Esophagus (tissue), 2 donors: Measurements from ENCODE around the gene TMEM200A. TPM values are rescaled to one million over a fixed set of nuclear protein-coding genes. Genes with fewer than 3 reads are reported as not detected.

Experiments
- H3K27ac ChIP-seq, 2 donors: one replicate each; pipeline ENCODE4 v1.5.1; 2013; ENCODE audit warnings: low read depth in 2 of 2, mild to moderate bottlenecking in 2 of 2, inconsistent platforms in 1 of 2, low read length in 1 of 2, moderate library complexity in 1 of 2
- H3K27me3 ChIP-seq, 2 donors: one replicate each; pipeline ENCODE4 v1.6.1; 2013; ENCODE audit warnings: low read length in 2 of 2, control low read depth in 1 of 2, mild to moderate bottlenecking in 1 of 2; ENCODE audit not compliant: insufficient read depth in 2 of 2, control insufficient read depth in 1 of 2
- H3K36me3 ChIP-seq, 2 donors: one replicate each; pipeline ENCODE4 v1.6.1; 2013; ENCODE audit warnings: low read length in 1 of 2; ENCODE audit not compliant: control insufficient read depth in 2 of 2, insufficient read depth in 2 of 2
- H3K4me1 ChIP-seq, 2 donors: one replicate each; pipeline ENCODE4 v1.6.1; 2013; ENCODE audit warnings: low read length in 1 of 2; ENCODE audit not compliant: control insufficient read depth in 2 of 2, insufficient read depth in 2 of 2
- H3K4me3 ChIP-seq, 2 donors: one replicate each; pipeline ENCODE4 v1.5.1; 2013; ENCODE audit warnings: low read length in 2 of 2, mild to moderate bottlenecking in 2 of 2, low read depth in 1 of 2, moderate library complexity in 1 of 2
- H3K9me3 ChIP-seq, 2 donors: one replicate each; pipeline ENCODE4 v1.6.1; 2013; ENCODE audit warnings: mild to moderate bottlenecking in 2 of 2, low read depth in 1 of 2, low read length in 1 of 2, moderate library complexity in 1 of 2; ENCODE audit not compliant: control insufficient read depth in 2 of 2, insufficient read depth in 1 of 2
- WGBS, 2 donors: extraction: QIAGEN DNeasy Blood & Tissue Kit; methylation state at CpG; one replicate each; pipeline ENCODE4 v1.1.7; 2013; 5-methylcytosine and 5-hydroxymethylcytosine counted together
- polyA plus RNA-seq, 2 donors: library from polyadenylated mRNA; stranded (reverse); fragments of 200-250 nt; gene quantifications; one replicate each; pipeline ENCODE4 v1.2.3, GENCODE V29; 2013
- donor health status: healthy with polysubstance abuse.
- donor health status: Bipolar disorder and iron deficiency.

The TMEM200A gene
- polyA plus RNA-seq, 2 donors, result 0.10 to 0.27 TPM

DNA sequence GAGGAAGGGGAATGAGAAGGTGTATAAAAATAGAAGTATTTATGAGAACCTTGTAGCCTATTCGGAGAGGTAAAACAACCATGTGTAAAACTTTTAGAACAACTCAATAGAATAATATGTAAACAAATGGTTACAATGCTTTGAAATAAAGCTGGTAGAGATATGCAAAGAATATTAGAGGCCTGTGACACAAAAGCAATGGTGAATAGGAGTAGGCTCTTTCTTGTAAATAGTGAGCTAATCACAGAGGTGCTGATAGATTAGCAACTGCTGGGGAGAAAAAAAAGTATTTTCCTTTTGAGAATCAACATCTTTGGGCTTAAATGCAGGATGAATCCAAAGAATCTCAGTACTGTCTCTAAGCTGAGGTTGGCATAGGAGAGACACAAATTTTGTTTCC is 7.0 kb downstream of the TMEM200A start:
- Histone ChIP-seq H3K36me3 (no peaks in the 10 kb centered on the region), H3K4me1 (no peaks in the 10 kb centered on the region), H3K4me3 (no peak overlapping the region), H3K9me3 (no peaks in the 10 kb centered on the region), H3K27ac (no peak overlapping the region), H3K27me3 (no peaks in the 10 kb centered on the region)
- WGBS, 2 donors, result 87 to 90% methylated on average over 1 of the region's 1 CpG

- WGBS, 2 donors, result 51 to 82% methylated on average over 2 of the region's 2 CpGs
- Histone ChIP-seq H3K9me3 (no peaks in the 10 kb centered on the region), H3K4me1 (no peaks in the 10 kb centered on the region), H3K27me3 (no peaks in the 10 kb centered on the region), H3K36me3 (no peaks in the 10 kb centered on the region), H3K4me3 (no peak overlapping the region), H3K27ac (no peak overlapping the region)
These were observed 8.2 kb downstream of the TMEM200A start for GRCh38 chr6:130373992-130374391.

- no peaks in the 10 kb centered on the region for H3K9me3 ChIP-seq
- no peak overlapping the region for H3K4me3 ChIP-seq
- H3K36me3 ChIP-seq, result no peaks in the 10 kb centered on the region
- no peaks in the 10 kb centered on the region for H3K27me3 ChIP-seq
- H3K27ac ChIP-seq, result no peak overlapping the region
- WGBS, 2 donors, result 73 to 89% methylated on average over 1 of the region's 1 CpG
- no peaks in the 10 kb centered on the region for H3K4me1 ChIP-seq
These were observed 11.1 kb downstream of the TMEM200A start for GRCh38 chr6:130376936-130377335.

GRCh38 chr6:130377371-130377770 is 11.6 kb downstream of the TMEM200A start:
- H3K4me1 ChIP-seq, result no peaks in the 10 kb centered on the region
- no peaks in the 10 kb centered on the region for H3K27me3 ChIP-seq
- H3K4me3 ChIP-seq, result no peak overlapping the region
- no peak overlapping the region for H3K27ac ChIP-seq
- no peaks in the 10 kb centered on the region for H3K36me3 ChIP-seq
- H3K9me3 ChIP-seq, result no peaks in the 10 kb centered on the region

GRCh38 chr6:130377915-130378314 is 12.1 kb downstream of the TMEM200A start:
- Histone ChIP-seq H3K36me3 (no peaks in the 10 kb centered on the region), H3K9me3 (no peaks in the 10 kb centered on the region), H3K4me1 (peaks cover 0 to 3% of the 10 kb centered on the region in 2 donors), H3K4me3 (no peak overlapping the region), H3K27ac (no peak overlapping the region), H3K27me3 (no peaks in the 10 kb centered on the region)
- WGBS, 2 donors, result 77 to 93% methylated on average over 2 of the region's 2 CpGs

DNA sequence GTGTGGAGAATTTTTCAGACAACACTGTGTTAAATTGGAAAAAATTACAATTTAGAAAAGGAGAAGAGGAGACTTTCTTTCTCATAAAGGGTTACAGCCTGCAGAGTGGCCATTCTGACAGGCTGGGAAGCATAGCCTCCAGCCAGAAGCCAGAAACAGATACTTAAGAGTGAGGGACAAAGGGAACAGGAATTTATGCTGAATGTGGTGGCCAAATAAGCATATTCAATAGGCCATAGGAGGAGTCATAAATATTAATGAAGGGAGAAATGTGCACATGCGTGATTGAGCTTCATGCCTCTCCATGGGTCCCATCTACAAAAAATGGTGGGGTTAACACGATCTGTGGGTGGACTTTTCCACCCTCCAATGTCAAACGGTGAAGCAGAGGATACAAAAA is 13.4 kb downstream of the TMEM200A start:
- Histone ChIP-seq H3K4me1 (peaks cover 0 to 3% of the 10 kb centered on the region in 2 donors), H3K27ac (no peak overlapping the region), H3K4me3 (no peak overlapping the region), H3K9me3 (no peaks in the 10 kb centered on the region), H3K27me3 (no peaks in the 10 kb centered on the region), H3K36me3 (no peaks in the 10 kb centered on the region)
- WGBS, 2 donors, result 92 to 96% methylated on average over 3 of the region's 3 CpGs

- Histone ChIP-seq H3K27ac (no peak overlapping the region), H3K9me3 (no peaks in the 10 kb centered on the region), H3K4me1 (peaks cover 0 to 3% of the 10 kb centered on the region in 2 donors), H3K4me3 (no peak overlapping the region), H3K36me3 (no peaks in the 10 kb centered on the region), H3K27me3 (no peaks in the 10 kb centered on the region)
These were observed 15.2 kb downstream of the TMEM200A start for GRCh38 chr6:130381012-130381411.

GRCh38 chr6:130381459-130382380 is 15.9 kb downstream of the TMEM200A start:
- Histone ChIP-seq H3K4me3 (no peak overlapping the region), H3K36me3 (no peaks in the 10 kb centered on the region), H3K9me3 (no peaks in the 10 kb centered on the region), H3K27ac (no peak overlapping the region), H3K4me1 (peaks cover 0 to 3% of the 10 kb centered on the region in 2 donors), H3K27me3 (no peaks in the 10 kb centered on the region)
- WGBS, 2 donors, result 70 to 83% methylated on average over 7 of the region's 7 CpGs

GRCh38 chr6:130382872-130383490 is 17.2 kb downstream of the TMEM200A start:
- 57 to 69% methylated on average over 9 of the region's 9 CpGs for WGBS, 2 donors

More at GRCh38 chr6:130382872-130383490, 17.2 kb downstream of the TMEM200A start:
- no peaks in the 10 kb centered on the region for H3K36me3 ChIP-seq
- no peaks in the 10 kb centered on the region for H3K27me3 ChIP-seq
- no peaks in the 10 kb centered on the region for H3K9me3 ChIP-seq
- H3K27ac ChIP-seq, result peak overlapping the region in 1 of 2 donors; percentile 29
- H3K4me1 ChIP-seq, result peaks cover 0 to 3% of the 10 kb centered on the region in 2 donors
- no peak overlapping the region for H3K4me3 ChIP-seq
